GM18861 (cell line): ENCODE data around the gene U2SURP.
A peak's percentile ranks its signal among the peaks of the same experiment; 100 is the strongest.

Experiments used
- ATAC-seq: cut with Tn5 transposase; IDR thresholded peaks from one replicate; pipeline ENCODE4 v1.9.1; 2021; ENCODE audit not compliant: unreplicated experiment

The U2SURP gene

GRCh38 chr3:143001369-143002082 is at the start of gene U2SURP:
U2SURP (plus strand) TSS chr3:143001570; CDS start chr3:143001629, 59 bp downstream.
- ATAC-seq, result peak; percentile 83

- ATAC-seq, result no peak
These were observed 49.6 kb upstream of the U2SURP start for GRCh38 chr3:142951794-142952193.

GRCh38 chr3:142952272-142953193 is 48.8 kb upstream of the U2SURP start:
- ATAC-seq, result no peak

GRCh38 chr3:142953443-142953842 is 47.9 kb upstream of the U2SURP start:
- ATAC-seq, result no peak

- no peak for ATAC-seq
These were observed 42.7 kb upstream of the U2SURP start for GRCh38 chr3:142958707-142959106.

- ATAC-seq, result no peak
These were observed 41.0 kb upstream of the U2SURP start for GRCh38 chr3:142960322-142960850.

- no peak for ATAC-seq
These were observed 39.8 kb upstream of the U2SURP start for GRCh38 chr3:142961539-142961938.

- ATAC-seq, result no peak
These were observed 39.2 kb upstream of the U2SURP start for GRCh38 chr3:142962175-142962519.

- no peak for ATAC-seq
These were observed 38.7 kb upstream of the U2SURP start for GRCh38 chr3:142962520-142963233.

- no peak for ATAC-seq
These were observed 38.2 kb upstream of the U2SURP start for GRCh38 chr3:142963234-142963515.

GRCh38 chr3:142963516-142964448 is 37.6 kb upstream of the U2SURP start, which contains the start of gene PAQR9:
PAQR9 (minus strand) TSS chr3:142963674; CDS start chr3:142963336, 338 bp downstream.
- no peak for ATAC-seq

GRCh38 chr3:142965581-142965980 is 35.8 kb upstream of the U2SURP start:
- no peak for ATAC-seq

- no peak for ATAC-seq
These were observed 34.6 kb upstream of the U2SURP start for GRCh38 chr3:142966808-142967207.

GRCh38 chr3:142968319-142969025 is 32.9 kb upstream of the U2SURP start:
- no peak for ATAC-seq

- ATAC-seq, result no peak
These were observed 29.9 kb upstream of the U2SURP start for GRCh38 chr3:142971431-142971830.

GRCh38 chr3:142972092-142972753 is 29.1 kb upstream of the U2SURP start:
- no peak for ATAC-seq

- no peak for ATAC-seq
These were observed 28.0 kb upstream of the U2SURP start for GRCh38 chr3:142973217-142974009.

- no peak for ATAC-seq
These were observed 25.9 kb upstream of the U2SURP start for GRCh38 chr3:142975316-142975995.
